ENCODE data around the gene NUAK1.

NUAK1 gene

DNA sequence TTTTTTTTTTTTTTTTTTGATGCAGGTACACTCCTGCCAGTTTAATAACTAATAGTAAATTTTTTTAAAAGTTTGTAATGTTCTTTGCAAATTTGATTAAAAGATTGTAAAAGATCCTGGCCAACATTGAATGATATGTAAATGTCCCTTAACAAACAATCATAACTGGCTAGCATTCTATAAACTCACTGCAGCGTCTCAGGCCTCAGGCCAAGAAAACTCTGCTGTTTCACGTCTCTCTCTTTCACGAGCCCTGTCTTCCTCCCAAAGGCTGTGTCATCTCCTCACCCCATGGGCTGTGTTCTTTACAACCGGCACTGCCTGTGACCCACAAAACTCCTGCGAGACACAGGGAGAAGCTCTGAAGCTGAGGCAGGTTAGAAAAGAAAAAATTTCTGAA is 103.3 kb downstream of the NUAK1 start:
- TF ChIP-seq ZNF8 (CRISPR knock-in tag; IDR thresholded peaks at IDR 0.05) (no peak), BACH2 (CRISPR knock-in tag; IDR thresholded peaks at IDR 0.05; ENCODE audit: borderline replicate concordance) (no peak), ZFP3 (CRISPR knock-in tag; IDR thresholded peaks at IDR 0.05) (no peak), RARB (CRISPR knock-in tag; IDR thresholded peaks at IDR 0.05) (no peak), ARNTL (CRISPR knock-in tag; IDR thresholded peaks at IDR 0.05; ENCODE audit: borderline replicate concordance, low read depth) (no peak), PPARA (CRISPR knock-in tag; IDR thresholded peaks at IDR 0.05; ENCODE audit: borderline replicate concordance) (no peak), CSDC2 (CRISPR knock-in tag; IDR thresholded peaks at IDR 0.05) (no peak), ZFP30 (CRISPR knock-in tag; IDR thresholded peaks at IDR 0.05) (no peak), ISL1 (CRISPR knock-in tag; IDR thresholded peaks at IDR 0.05) (no peak)
- TF ChIP-seq, protein P1, sequence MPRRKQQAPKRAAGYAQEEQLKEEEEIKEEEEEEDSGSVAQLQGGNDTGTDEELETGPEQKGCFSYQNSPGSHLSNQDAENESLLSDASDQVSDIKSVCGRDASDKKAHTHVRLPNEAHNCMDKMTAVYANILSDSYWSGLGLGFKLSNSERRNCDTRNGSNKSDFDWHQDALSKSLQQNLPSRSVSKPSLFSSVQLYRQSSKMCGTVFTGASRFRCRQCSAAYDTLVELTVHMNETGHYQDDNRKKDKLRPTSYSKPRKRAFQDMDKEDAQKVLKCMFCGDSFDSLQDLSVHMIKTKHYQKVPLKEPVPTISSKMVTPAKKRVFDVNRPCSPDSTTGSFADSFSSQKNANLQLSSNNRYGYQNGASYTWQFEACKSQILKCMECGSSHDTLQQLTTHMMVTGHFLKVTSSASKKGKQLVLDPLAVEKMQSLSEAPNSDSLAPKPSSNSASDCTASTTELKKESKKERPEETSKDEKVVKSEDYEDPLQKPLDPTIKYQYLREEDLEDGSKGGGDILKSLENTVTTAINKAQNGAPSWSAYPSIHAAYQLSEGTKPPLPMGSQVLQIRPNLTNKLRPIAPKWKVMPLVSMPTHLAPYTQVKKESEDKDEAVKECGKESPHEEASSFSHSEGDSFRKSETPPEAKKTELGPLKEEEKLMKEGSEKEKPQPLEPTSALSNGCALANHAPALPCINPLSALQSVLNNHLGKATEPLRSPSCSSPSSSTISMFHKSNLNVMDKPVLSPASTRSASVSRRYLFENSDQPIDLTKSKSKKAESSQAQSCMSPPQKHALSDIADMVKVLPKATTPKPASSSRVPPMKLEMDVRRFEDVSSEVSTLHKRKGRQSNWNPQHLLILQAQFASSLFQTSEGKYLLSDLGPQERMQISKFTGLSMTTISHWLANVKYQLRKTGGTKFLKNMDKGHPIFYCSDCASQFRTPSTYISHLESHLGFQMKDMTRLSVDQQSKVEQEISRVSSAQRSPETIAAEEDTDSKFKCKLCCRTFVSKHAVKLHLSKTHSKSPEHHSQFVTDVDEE (CRISPR knock-in tag; IDR thresholded peaks at IDR 0.05), result no peak
- ATAC-seq, result no peak

DNA sequence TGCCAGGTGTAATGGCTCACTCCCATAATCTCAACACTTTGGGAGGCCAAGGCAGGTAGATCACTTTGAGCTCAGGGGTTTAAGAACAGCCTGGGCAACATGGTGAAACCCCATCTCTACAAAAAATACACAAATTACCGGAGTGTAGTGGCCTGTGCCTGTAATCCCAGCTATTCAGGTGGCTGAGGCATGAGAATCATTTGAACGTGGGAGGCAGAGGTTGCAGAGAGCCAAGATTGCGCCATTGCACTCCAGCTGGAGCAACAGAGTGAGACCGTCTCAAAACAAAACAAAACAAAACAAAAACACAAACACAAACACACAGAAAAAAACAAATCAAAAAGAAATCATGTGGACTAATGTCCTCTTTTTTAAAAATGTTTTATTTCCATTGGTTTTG is 104.4 kb downstream of the NUAK1 start:
- no peak for TF ChIP-seq GLIS3 (CRISPR knock-in tag; IDR thresholded peaks at IDR 0.05)
- TF ChIP-seq, protein P2, sequence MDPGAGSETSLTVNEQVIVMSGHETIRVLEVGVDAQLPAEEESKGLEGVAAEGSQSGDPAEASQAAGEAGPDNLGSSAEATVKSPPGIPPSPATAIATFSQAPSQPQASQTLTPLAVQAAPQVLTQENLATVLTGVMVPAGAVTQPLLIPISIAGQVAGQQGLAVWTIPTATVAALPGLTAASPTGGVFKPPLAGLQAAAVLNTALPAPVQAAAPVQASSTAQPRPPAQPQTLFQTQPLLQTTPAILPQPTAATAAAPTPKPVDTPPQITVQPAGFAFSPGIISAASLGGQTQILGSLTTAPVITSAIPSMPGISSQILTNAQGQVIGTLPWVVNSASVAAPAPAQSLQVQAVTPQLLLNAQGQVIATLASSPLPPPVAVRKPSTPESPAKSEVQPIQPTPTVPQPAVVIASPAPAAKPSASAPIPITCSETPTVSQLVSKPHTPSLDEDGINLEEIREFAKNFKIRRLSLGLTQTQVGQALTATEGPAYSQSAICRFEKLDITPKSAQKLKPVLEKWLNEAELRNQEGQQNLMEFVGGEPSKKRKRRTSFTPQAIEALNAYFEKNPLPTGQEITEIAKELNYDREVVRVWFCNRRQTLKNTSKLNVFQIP (CRISPR knock-in tag; IDR thresholded peaks at IDR 0.05; ENCODE audit: borderline replicate concordance, low read depth), result no peak
- TF ChIP-seq OSR1 (CRISPR knock-in tag; IDR thresholded peaks at IDR 0.05), result no peak
- TF ChIP-seq ZC3H10 (CRISPR knock-in tag; IDR thresholded peaks at IDR 0.05), result no peak
- no peak for TF ChIP-seq CSDC2 (CRISPR knock-in tag; IDR thresholded peaks at IDR 0.05)
- no peak for TF ChIP-seq ISL1 (CRISPR knock-in tag; IDR thresholded peaks at IDR 0.05)
- TF ChIP-seq, protein P1 (CRISPR knock-in tag; IDR thresholded peaks at IDR 0.05), result no peak
- TF ChIP-seq, protein P3, sequence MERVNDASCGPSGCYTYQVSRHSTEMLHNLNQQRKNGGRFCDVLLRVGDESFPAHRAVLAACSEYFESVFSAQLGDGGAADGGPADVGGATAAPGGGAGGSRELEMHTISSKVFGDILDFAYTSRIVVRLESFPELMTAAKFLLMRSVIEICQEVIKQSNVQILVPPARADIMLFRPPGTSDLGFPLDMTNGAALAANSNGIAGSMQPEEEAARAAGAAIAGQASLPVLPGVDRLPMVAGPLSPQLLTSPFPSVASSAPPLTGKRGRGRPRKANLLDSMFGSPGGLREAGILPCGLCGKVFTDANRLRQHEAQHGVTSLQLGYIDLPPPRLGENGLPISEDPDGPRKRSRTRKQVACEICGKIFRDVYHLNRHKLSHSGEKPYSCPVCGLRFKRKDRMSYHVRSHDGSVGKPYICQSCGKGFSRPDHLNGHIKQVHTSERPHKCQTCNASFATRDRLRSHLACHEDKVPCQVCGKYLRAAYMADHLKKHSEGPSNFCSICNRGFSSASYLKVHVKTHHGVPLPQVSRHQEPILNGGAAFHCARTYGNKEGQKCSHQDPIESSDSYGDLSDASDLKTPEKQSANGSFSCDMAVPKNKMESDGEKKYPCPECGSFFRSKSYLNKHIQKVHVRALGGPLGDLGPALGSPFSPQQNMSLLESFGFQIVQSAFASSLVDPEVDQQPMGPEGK (CRISPR knock-in tag; IDR thresholded peaks at IDR 0.05; ENCODE audit: borderline replicate concordance), result no peak
- no peak for ATAC-seq

DNA sequence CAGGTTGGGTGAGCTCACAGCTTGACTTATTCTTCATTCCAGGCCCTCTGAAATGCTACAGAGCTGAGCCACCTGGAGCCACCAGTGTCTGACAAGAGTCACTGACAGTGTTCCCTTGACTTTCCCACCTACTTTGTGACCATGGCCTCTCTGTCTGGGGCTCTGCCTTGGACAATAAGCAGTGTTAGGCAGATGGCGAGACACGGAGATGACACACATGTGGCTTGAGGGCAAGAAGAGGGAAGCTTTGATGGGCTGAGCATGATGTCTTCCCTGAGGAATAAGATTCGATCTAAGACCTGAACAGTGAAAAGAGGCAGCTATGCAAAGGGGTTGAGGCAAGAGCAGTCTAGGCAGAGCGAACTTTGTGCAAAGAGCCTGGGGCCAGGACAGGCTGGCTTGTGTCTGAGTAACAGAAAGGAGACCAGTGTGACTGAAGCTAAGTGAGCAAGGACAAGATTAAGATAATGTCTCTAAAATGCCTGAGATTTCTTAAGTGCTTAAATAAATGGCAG is 105.5 kb downstream of the NUAK1 start:
- no peak for ATAC-seq

DNA sequence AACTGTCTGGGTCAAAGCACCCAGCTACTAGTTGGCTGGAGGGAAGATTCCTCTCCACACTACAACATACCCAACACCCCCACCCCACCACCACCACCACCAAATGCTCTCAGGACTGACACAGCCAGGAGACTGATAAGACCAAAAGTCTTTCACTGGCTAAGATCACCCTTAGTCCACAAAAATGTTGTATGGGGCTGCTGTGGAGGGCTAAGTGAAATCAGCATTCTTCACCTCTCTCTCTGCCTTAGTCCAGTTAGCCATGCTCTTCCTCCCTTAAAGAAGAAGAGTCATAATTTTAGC is 106.2 kb downstream of the NUAK1 start:
- no peak for ATAC-seq
- TF ChIP-seq TCF4 (CRISPR knock-in tag; IDR thresholded peaks at IDR 0.05; ENCODE audit: borderline replicate concordance), result no peak
- no peak for TF ChIP-seq ARNTL (CRISPR knock-in tag; IDR thresholded peaks at IDR 0.05; ENCODE audit: borderline replicate concordance, low read depth)
- no peak for TF ChIP-seq RARB (CRISPR knock-in tag; IDR thresholded peaks at IDR 0.05)
- TF ChIP-seq ZC3H10 (CRISPR knock-in tag; IDR thresholded peaks at IDR 0.05), result no peak
- no peak for TF ChIP-seq ZFP30 (CRISPR knock-in tag; IDR thresholded peaks at IDR 0.05)
- no peak for TF ChIP-seq TOX (CRISPR knock-in tag; IDR thresholded peaks at IDR 0.05; ENCODE audit: borderline replicate concordance)
- TF ChIP-seq, protein P1 (CRISPR knock-in tag; IDR thresholded peaks at IDR 0.05), result no peak
- TF ChIP-seq PPARA (CRISPR knock-in tag; IDR thresholded peaks at IDR 0.05; ENCODE audit: borderline replicate concordance), result no peak
- TF ChIP-seq CSDC2 (CRISPR knock-in tag; IDR thresholded peaks at IDR 0.05), result no peak
- no peak for TF ChIP-seq SNAI2 (CRISPR knock-in tag; IDR thresholded peaks at IDR 0.05)
- TF ChIP-seq, protein P2 (CRISPR knock-in tag; IDR thresholded peaks at IDR 0.05; ENCODE audit: borderline replicate concordance, low read depth), result no peak
- TF ChIP-seq OSR1 (CRISPR knock-in tag; IDR thresholded peaks at IDR 0.05), result no peak
- TF ChIP-seq, protein P3 (CRISPR knock-in tag; IDR thresholded peaks at IDR 0.05; ENCODE audit: borderline replicate concordance), result no peak
- no peak for TF ChIP-seq ZNF8 (CRISPR knock-in tag; IDR thresholded peaks at IDR 0.05)

More for the DNA sequence above, 105.5 kb downstream of the NUAK1 start:
- TF ChIP-seq ZFP30 (CRISPR knock-in tag; IDR thresholded peaks at IDR 0.05), result no peak
- no peak for TF ChIP-seq ZFP3 (CRISPR knock-in tag; IDR thresholded peaks at IDR 0.05)
- no peak for TF ChIP-seq BACH2 (CRISPR knock-in tag; IDR thresholded peaks at IDR 0.05; ENCODE audit: borderline replicate concordance)

All from SK-N-SH treated with all-trans-retinoic acid at 6 μM for 48 hours (cell line).